Duodenal mucosa (tissue), 2 donors: ENCODE data around the gene NEDD9.
A peak's percentile ranks its signal among the peaks of the same experiment; 100 is the strongest.

Experiments used
- H3K27ac ChIP-seq: one replicate; pipeline ENCODE4 v1.7.0; 2013; ENCODE audit warnings: low read depth, low read length
- H3K27me3 ChIP-seq, 2 donors: one replicate each; pipeline ENCODE4 v1.7.0; 2013; ENCODE audit warnings: low read length in 2 of 2, control low read depth in 1 of 2; ENCODE audit not compliant: insufficient read depth in 2 of 2, control insufficient read depth in 1 of 2
- H3K36me3 ChIP-seq, 2 donors: one replicate each; pipeline ENCODE4 v1.7.0; 2013; ENCODE audit warnings: low read length in 2 of 2, control low read depth in 1 of 2; ENCODE audit not compliant: insufficient read depth in 2 of 2, control insufficient read depth in 1 of 2
- H3K4me1 ChIP-seq, 2 donors: one replicate each; pipeline ENCODE4 v1.7.0; 2013; ENCODE audit warnings: low read length in 2 of 2, control low read depth in 1 of 2; ENCODE audit not compliant: insufficient read depth in 2 of 2, control insufficient read depth in 1 of 2
- H3K4me3 ChIP-seq, 2 donors: one replicate each; pipeline ENCODE4 v1.7.0; 2013; ENCODE audit warnings: low read length in 2 of 2, low read depth in 1 of 2
- H3K9ac ChIP-seq, 2 donors: one replicate each; pipeline ENCODE4 v1.7.0; 2013; ENCODE audit warnings: low read length in 2 of 2, low read depth in 1 of 2
- H3K9me3 ChIP-seq, 2 donors: one replicate each; pipeline ENCODE4 v1.7.0; 2013; ENCODE audit warnings: low read length in 2 of 2, control low read depth in 1 of 2; ENCODE audit not compliant: control insufficient read depth in 1 of 2

NEDD9 gene

GRCh38 chr6:11218538-11219399, 13.7 kb downstream of the NEDD9 start:
- Histone ChIP-seq H3K36me3 (peaks cover 0 to 7% of the 10 kb centered on the region in 2 donors), H3K4me3 (peak overlapping the region in 1 of 2 donors; percentile 19), H3K4me1 (peaks cover 62 to 76% of the 10 kb centered on the region in 2 donors), H3K9ac (peak overlapping the region; percentile 6 to 50), H3K27ac (peak overlapping the region; percentile 65), H3K27me3 (no peaks in the 10 kb centered on the region), H3K9me3 (no peaks in the 10 kb centered on the region)

- no peak overlapping the region for H3K4me3 ChIP-seq
- peak overlapping the region; percentile 1 to 50 for H3K9ac ChIP-seq
- H3K9me3 ChIP-seq = no peaks in the 10 kb centered on the region
- H3K27me3 ChIP-seq = no peaks in the 10 kb centered on the region
- H3K4me1 ChIP-seq = peaks cover 61 to 71% of the 10 kb centered on the region in 2 donors
- H3K36me3 ChIP-seq = peaks cover 3 to 7% of the 10 kb centered on the region in 2 donors
- H3K27ac ChIP-seq = peak overlapping the region; percentile 23
These were observed 14.4 kb downstream of the NEDD9 start for GRCh38 chr6:11218102-11218442.

DNA sequence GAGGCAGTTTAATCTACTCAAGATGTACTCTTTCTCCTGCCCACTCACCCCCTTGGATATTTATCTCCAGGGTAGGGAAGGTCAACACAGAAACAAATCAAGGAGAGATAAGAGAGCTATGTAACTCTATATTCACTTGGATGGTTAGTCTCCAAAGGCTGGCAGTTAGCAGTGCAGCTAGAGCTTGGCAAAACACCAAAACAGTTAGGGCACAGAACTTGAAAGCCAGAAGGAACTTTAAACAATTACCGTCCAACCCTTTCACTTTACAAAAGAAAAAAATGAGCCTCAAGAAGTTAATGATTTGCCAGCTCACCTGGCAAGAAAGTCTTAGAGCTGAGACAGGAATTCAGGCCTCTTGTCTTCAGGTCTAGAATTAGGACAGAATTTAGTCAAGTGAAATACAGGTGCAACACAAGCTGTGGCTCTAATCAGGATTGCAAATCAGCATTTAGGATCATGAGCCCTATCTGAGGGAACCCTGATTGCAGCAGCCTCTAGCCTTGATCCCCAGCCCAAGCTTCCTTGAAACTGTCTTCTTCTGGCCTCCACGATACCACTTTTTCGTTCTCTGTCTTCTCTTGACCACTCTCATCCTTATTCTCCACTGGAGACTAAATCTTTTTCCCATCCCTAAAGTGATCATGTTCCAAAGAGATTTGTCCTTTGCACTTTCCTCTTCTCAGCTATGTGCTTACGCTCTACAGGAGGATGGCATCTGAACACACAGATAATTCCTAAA, 14.9 kb downstream of the NEDD9 start:
- Histone ChIP-seq H3K27ac (peak overlapping the region; percentile 23), H3K9ac (peak overlapping the region in 1 of 2 donors; percentile 8), H3K36me3 (peaks cover 9 to 11% of the 10 kb centered on the region in 2 donors), H3K9me3 (no peaks in the 10 kb centered on the region), H3K27me3 (no peaks in the 10 kb centered on the region), H3K4me3 (peak overlapping the region in 1 of 2 donors; percentile 4), H3K4me1 (peaks cover 58 to 69% of the 10 kb centered on the region in 2 donors)

- peak overlapping the region; percentile 24 for H3K27ac ChIP-seq
- H3K9ac ChIP-seq = no peak overlapping the region
- no peaks in the 10 kb centered on the region for H3K9me3 ChIP-seq
- peaks cover 16 to 24% of the 10 kb centered on the region in 2 donors for H3K36me3 ChIP-seq
- no peaks in the 10 kb centered on the region for H3K27me3 ChIP-seq
- H3K4me3 ChIP-seq = no peak overlapping the region
- peaks cover 53 to 63% of the 10 kb centered on the region in 2 donors for H3K4me1 ChIP-seq
These were observed 16.7 kb downstream of the NEDD9 start for GRCh38 chr6:11215773-11216172.

GRCh38 chr6:11214901-11215300, 17.6 kb downstream of the NEDD9 start:
- Histone ChIP-seq H3K4me1 (peaks cover 51 to 60% of the 10 kb centered on the region in 2 donors), H3K27me3 (no peaks in the 10 kb centered on the region), H3K36me3 (peaks cover 19 to 26% of the 10 kb centered on the region in 2 donors), H3K27ac (no peak overlapping the region), H3K9ac (no peak overlapping the region), H3K4me3 (no peak overlapping the region), H3K9me3 (no peaks in the 10 kb centered on the region)

DNA sequence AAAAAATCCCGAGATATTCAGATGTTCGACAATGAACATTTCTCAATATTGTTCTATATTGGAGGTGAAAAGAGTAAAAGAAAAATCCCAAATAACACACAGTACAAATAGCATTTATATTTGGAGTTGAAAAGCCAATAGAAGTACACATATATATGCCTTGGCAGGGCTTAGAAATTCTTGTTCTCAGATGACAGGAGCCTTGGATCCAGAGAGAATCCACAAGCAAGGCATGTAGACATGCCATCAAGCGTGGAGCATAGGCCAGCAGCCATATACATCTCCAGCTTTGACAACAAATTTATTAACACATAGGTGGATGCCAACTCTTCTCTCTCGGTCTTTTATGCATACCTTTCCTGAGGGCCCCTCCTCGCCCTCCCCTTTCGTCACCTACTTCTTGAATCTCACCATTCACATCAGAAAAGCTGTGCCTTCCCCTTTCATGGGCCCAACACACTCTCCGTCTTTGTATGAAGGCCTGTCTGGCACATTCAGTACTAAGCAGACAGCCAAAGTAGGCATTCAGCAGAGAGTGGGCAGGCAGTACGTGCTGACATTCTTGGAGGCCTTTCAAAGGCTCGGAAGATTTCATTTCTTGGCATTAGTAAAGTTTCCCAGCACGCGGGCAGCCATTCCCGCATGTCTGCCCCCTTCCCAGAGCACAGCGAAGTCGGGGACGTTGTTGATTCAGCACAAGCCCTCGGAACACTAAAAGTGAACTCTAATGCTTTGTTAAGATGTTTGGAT, 18.2 kb downstream of the NEDD9 start:
- H3K36me3 ChIP-seq = peaks cover 23 to 30% of the 10 kb centered on the region in 2 donors
- no peaks in the 10 kb centered on the region for H3K27me3 ChIP-seq
- peaks cover 45 to 56% of the 10 kb centered on the region in 2 donors for H3K4me1 ChIP-seq
- no peak overlapping the region for H3K4me3 ChIP-seq
- no peak overlapping the region for H3K27ac ChIP-seq
- H3K9ac ChIP-seq = no peak overlapping the region
- H3K9me3 ChIP-seq = no peaks in the 10 kb centered on the region

DNA sequence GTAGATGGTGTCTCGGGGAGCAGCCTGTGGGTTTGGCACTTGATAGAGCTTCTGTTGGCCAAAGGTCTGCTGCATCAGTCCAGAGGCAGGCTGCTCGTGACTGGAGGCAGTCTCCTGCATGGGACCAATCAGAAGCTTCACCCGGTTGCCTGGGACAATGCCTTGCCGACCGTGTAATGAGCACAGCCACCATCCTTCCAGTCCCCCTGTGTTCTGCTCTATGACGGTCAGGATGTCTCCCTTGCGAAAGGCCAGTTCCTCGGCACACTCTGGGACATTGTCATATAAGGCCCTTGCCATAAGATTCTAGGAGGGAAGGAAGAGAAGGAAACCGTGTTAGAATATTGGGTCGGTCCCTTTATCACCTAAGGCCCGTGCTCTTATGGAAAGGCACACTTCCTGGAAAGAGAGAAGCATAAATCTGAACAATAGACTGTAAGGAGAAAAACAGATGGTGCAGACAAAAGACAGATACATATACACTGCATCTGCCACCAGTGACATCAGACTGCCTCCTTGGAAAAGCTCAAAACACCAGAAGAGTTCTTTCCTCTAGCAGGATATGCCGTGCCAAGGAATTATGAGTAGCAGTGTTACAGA, 18.9 kb downstream of the NEDD9 start:
- Histone ChIP-seq H3K9me3 (no peaks in the 10 kb centered on the region), H3K9ac (no peak overlapping the region), H3K4me3 (no peak overlapping the region), H3K27me3 (no peaks in the 10 kb centered on the region), H3K36me3 (peaks cover 25 to 34% of the 10 kb centered on the region in 2 donors), H3K4me1 (peaks cover 39 to 48% of the 10 kb centered on the region in 2 donors), H3K27ac (no peak overlapping the region)

GRCh38 chr6:11212664-11213063, 19.8 kb downstream of the NEDD9 start:
- H3K27me3 ChIP-seq = no peaks in the 10 kb centered on the region
- no peaks in the 10 kb centered on the region for H3K9me3 ChIP-seq
- no peak overlapping the region for H3K4me3 ChIP-seq
- no peak overlapping the region for H3K27ac ChIP-seq
- H3K9ac ChIP-seq = no peak overlapping the region
- peaks cover 25 to 38% of the 10 kb centered on the region in 2 donors for H3K36me3 ChIP-seq
- H3K4me1 ChIP-seq = peaks cover 34 to 44% of the 10 kb centered on the region in 2 donors

DNA sequence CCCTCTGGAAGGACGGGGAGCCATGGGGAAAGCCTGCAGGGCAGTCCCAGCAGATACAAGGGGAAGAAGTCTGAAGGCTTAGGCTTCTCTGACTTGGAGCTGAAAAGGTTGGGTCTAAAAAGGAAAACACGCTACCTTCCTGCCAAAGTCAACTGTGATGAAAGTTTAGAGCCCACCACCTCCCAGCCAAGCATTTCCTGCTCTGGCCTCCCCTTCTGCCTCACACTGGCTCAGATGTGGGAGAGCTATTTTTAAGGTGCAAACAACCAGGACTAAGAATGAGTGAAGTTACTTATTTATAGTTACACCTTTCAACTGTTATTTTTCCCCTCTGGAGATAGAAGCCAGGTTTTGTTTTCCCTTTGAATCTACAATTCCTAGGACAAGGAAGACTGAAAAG, 21.2 kb downstream of the NEDD9 start:
- peaks cover 25 to 38% of the 10 kb centered on the region in 2 donors for H3K36me3 ChIP-seq
- no peak overlapping the region for H3K27ac ChIP-seq

More for the DNA sequence above, 21.2 kb downstream of the NEDD9 start:
- Histone ChIP-seq H3K9me3 (no peaks in the 10 kb centered on the region), H3K27me3 (no peaks in the 10 kb centered on the region), H3K4me3 (no peak overlapping the region), H3K9ac (no peak overlapping the region), H3K4me1 (peaks cover 32 to 43% of the 10 kb centered on the region in 2 donors)
